Measurements from ENCODE around the gene INA. TPM values are rescaled to one million over a fixed set of nuclear protein-coding genes. Genes with fewer than 3 reads are reported as not detected.

INA gene
- total and polyA plus RNA-seq, 8 donors: 0.08 to 0.47 (median 0.35) TPM

GRCh38 chr10:103232772-103233488, 44.0 kb upstream of the INA start:
- Histone ChIP-seq H3K9me3 (no peaks in the 10 kb centered on the region), H3K27ac (peak overlapping the region; percentile 64 to 68), H3K4me3 (no peak overlapping the region), H3K4me1 (peaks cover 0 to 46% of the 10 kb centered on the region in 2 donors), H3K36me3 (no peaks in the 10 kb centered on the region), H3K27me3 (no peaks in the 10 kb centered on the region)
- TF ChIP-seq CTCF (IDR thresholded peaks at IDR 0.05): no peak
- no peak for DNase-seq
- intact Hi-C loops (cut with DNase I): no loop called here
- ATAC-seq: peak; percentile 57

- TF ChIP-seq CTCF (IDR thresholded peaks at IDR 0.05): no peak
- intact Hi-C loops (cut with DNase I): no loop called here
- Histone ChIP-seq H3K36me3 (no peaks in the 10 kb centered on the region), H3K4me3 (no peak overlapping the region), H3K27ac (no peak overlapping the region), H3K4me1 (peaks cover 4 to 51% of the 10 kb centered on the region in 2 donors), H3K27me3 (no peaks in the 10 kb centered on the region), H3K9me3 (no peaks in the 10 kb centered on the region)
- ATAC-seq: no peak
- DNase-seq: no peak
Measured at GRCh38 chr10:103235775-103236174, 41.2 kb upstream of the INA start.

- no peaks in the 10 kb centered on the region for H3K27me3 ChIP-seq
Measured at GRCh38 chr10:103238506-103239252, 38.3 kb upstream of the INA start.

DNA sequence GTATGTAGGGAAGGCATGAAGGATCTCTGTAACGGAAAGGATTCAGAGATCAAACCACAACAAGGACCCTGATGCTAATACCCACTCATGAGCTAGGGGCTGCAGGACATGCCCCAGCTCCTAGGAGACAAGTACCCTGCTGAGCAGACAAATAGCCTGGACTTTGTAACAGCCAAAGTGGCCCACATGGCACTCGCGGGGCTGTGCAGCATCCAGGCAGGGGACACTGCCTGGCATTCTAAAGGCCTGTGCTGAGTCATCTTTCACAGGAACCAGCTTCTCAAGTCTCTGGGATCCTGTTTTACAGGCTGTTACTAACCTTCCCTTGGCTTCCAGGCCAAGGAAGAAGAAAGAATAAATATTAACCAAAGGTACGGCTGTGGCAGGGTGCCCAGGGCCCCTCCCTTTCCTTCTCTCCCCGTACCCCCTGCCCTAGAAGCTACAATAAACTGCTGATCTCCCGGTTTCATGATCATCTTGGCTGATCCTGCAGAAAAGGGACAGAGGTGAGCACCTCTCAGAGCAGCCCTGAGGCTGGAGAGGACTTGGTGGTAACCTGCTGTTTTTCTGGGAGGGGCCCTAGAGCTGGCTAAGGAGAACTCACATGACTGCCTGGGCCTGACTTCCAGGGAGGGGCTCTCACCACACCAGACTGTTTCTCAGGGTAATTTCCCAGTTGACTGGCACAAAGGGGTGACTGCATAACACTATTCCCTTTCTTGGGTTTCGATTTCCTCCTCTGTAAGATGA, 35.5 kb upstream of the INA start:
- Histone ChIP-seq H3K4me1 (peaks cover 15 to 54% of the 10 kb centered on the region in 2 donors), H3K4me3 (peak overlapping the region in 1 of 2 donors; percentile 5), H3K9me3 (no peaks in the 10 kb centered on the region), H3K36me3 (no peaks in the 10 kb centered on the region), H3K27me3 (no peaks in the 10 kb centered on the region), H3K27ac (peak overlapping the region; percentile 76 to 92)
- no peak for TF ChIP-seq CTCF (IDR thresholded peaks at IDR 0.05)
- DNase-seq (peak in 3 of 4 donors; percentile 74 to 82 (median 76)), ATAC-seq (peak; percentile 84)
- intact Hi-C loops (cut with DNase I): loop anchor here in 1 of 2 donors (5.0 to 10.0 kb wide), 2 partner anchors 127 to 264 kb away; no protein-coding TSS in a partner anchor

More at GRCh38 chr10:103238506-103239252, 38.3 kb upstream of the INA start:
- intact Hi-C loops (cut with DNase I): no loop called here
- ATAC-seq (peak; percentile 32), DNase-seq (peak in 1 of 4 donors; percentile 34)
- Histone ChIP-seq H3K9me3 (no peaks in the 10 kb centered on the region), H3K4me3 (no peak overlapping the region), H3K36me3 (no peaks in the 10 kb centered on the region), H3K4me1 (peaks cover 15 to 51% of the 10 kb centered on the region in 2 donors), H3K27ac (peak overlapping the region in 1 of 2 donors; percentile 45)
- TF ChIP-seq CTCF (IDR thresholded peaks at IDR 0.05): no peak
